HG03354 (cell line): ENCODE results near the gene MAPKBP1.
A peak's percentile ranks its signal among the peaks of the same experiment; 100 is the strongest.
"Not testable (repeated sequence)": the region's sequence is repeated elsewhere in the genome, so short reads cannot be mapped to it uniquely, and the experiment has no call there.

Source experiments
- ATAC-seq: cut with Tn5 transposase; IDR thresholded peaks from one replicate; pipeline ENCODE4 v1.9.1; 2021; ENCODE audit warnings: mild to moderate bottlenecking; ENCODE audit not compliant: unreplicated experiment, poor library complexity, severe bottlenecking

MAPKBP1 gene

DNA sequence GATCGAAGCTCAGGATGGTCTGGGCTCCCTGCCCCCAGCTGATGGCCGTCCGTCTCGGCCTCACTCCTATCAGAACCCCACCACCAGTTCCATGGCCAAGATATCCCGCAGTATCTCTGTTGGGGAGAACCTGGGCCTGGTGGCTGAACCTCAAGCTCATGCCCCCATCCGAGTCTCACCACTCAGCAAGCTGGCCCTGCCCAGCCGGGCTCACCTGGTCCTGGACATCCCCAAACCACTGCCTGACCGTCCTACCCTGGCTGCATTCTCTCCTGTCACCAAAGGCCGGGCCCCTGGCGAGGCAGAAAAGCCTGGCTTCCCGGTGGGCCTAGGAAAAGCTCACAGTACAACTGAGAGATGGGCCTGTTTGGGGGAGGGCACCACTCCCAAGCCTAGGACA lies 49.2 kb downstream of the MAPKBP1 start:
- no peak for ATAC-seq

DNA sequence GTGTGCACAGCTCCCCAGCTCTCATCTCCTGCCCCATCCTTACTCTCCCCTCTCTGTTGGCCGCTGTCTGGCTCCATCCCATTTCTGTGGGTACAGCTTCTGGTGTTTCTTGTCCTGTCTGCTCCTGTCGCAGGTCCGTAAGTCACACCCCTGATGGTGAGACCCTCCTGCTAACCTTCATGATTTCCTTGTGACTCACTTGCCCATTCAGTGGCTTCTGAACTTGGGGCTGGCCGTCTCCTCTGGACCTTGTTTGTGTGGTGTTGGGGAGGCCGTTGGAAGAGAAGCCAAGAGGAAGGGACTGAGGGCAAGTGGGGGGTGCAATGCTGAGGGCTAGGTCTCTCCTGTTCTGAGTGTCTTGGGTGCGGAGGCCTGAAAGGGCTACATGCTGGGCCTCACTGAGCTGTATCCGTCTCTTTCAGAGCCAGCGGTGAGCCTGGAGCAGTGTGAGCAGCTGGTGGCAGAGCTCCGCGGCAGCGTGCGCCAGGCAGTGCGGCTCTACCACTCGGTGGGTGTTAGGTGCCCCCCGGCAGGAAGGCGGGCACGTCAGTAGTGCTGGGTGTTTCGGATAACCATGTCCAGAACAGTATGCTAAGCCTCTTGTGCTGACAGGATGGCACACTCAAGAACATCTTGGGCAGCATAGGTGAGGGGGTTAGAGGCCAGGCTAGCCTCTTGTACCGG lies 49.9 kb downstream of the MAPKBP1 start:
- ATAC-seq, result no peak

DNA sequence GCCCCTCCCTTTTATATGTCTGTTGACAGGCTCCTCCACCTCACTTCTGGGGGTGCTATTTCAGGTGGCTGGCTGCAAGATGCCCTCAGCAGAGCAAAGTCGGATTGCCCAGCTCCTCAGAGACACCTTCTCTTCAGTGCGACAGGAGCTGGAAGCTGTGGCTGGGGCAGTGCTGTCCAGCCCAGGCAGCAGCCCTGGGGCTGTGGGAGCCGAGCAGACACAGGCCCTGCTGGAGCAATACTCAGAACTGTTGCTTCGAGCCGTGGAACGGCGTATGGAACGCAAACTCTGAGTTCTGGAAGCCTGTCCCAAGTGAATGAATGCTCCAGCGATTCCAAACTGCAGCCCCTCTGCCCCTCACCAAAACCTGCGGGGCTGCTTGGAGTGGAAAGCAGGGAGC lies 50.9 kb downstream of the MAPKBP1 start:
- ATAC-seq, result no peak

DNA sequence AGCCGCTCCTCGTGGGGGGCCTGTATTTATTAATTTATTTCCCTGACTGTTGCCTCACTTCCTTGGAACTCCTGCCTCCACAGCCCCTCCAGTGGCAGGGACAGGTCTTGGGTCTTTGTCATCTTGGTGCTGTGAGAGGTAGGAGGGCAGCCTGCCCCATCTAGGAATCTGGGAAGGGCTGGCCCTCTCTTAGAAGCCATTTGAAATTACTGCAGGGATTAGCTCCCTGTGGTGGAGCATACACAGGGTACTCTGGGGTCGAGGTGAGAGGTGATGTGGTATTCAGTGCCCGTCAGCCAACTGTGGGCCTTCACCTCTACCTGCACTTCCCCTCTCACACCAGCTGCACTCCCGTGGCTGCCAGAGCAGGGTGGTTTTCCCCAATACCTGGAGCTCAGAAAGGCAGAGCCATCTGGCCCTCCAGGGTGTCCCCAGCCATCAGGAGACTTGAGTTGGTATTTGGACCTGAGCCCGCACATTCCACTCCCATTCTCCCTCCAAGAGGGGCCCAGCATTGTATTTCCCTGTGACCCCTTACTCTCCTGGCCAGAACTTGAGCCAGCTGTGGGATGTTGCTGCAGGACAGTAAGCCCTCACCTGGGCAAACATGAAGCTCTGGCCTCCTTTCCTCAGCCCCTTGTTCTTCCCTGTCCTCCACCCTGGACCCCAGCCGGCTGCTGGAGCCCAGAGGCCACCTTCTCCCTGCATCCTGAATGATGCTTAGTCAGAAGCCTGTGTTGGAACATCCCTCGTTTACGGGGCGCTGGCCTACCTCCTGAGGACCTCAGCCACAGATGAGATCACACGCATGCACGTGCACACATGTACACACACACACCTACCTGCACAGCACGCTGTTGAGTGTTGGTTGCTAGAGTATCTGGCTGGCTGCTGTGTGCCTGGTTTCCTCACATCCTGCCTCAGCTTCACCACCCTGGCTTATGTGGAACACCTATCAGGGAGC lies 51.6 kb downstream of the MAPKBP1 start:
- ATAC-seq, result no peak

DNA sequence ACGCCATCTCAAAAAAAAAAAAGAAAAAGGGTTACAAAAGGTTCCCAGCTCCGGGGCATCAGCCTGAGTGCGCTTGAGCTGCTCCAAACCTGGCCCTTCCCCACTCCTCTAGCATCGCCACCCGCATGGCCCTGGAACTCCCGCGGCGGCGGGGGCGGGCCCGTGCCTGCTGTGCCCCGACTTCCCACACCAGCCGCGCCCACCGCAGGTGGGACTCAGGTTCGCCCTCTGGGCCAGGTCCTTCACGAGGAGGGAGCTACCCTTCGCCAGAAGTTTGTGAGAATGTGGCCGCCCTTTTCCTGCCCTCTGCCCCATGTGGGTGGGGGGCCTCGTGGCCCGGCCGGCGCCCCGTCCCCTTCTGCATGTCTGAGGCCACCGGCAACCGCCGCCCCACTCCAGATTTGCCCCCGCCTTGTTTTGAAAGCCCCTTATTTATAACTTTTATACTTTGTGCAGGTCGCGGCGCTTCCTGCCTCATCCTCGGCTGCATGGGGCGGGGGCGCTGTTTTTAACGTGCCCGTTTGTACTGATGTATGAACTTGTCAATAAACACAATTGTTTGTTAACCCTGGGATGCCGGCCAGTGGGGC lies 53.1 kb downstream of the MAPKBP1 start:
- ATAC-seq, result peak; percentile 15

DNA sequence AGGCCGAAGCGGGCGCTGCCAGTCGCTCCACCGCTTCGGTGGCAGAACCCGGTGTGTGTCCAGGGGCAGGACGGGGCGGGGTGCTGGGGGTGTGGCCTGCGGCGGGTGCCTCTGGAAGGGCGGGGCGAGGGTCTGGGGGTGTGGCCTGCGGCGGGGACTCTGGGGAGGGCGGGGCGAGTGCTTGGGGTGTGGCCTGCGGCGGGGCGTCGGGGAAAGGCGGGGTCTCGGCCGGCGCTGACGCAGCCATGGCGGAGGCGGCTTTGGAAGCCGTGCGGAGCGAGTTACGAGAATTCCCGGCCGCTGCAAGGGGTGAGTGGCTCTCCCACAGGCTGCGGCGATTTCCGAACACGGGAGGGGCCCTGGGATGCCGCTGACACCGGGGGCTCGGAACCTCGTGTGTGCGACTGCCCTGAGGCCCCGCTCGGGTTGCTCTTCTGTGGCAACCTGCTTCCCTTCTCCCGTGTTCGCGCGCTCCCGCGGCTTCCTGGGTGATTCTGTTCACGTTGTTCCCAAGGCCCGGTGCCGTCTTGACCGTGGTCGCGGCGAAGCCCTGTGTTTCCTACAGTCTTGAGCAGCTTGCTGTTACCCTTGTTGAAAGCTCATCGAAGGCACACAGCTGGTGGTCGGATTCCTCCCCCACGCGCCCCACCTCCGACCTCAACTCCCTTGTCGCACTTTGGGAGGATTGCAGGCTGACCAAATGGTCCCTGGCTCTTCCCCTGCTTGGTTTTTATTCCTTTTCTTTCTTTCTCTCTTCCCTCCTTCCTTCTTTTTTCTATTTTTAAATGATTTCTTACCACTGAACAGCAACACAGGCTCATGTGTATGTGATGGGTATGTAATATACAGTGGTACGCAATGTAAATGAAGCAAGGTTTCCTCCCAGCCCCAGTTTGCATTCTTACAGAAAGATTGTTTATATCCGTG lies 53.9 kb downstream of the MAPKBP1 start, which contains the start of gene JMJD7:
TSS of gene JMJD7 (plus strand) at position 213 of the 927 bp plus-strand sequence. CDS start at position 246, 33 bp downstream.
- ATAC-seq, result peak; percentile 69

DNA sequence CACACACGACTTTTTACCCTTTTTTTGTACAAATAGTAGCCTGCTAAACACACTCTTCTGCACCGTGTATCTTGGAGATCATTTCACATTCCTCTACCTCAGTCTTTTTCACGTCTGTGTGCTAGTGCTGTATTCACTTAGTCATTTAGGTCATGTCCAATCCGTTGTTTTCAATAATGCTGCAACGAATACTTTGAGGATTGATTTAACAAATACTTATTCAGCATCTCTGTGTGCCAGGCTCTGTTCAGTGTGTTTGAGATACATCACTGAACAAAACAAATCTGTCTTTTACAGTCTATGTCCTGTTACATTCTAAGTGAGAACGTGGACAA lies 54.5 kb downstream of the MAPKBP1 start:
- ATAC-seq, result no peak

DNA sequence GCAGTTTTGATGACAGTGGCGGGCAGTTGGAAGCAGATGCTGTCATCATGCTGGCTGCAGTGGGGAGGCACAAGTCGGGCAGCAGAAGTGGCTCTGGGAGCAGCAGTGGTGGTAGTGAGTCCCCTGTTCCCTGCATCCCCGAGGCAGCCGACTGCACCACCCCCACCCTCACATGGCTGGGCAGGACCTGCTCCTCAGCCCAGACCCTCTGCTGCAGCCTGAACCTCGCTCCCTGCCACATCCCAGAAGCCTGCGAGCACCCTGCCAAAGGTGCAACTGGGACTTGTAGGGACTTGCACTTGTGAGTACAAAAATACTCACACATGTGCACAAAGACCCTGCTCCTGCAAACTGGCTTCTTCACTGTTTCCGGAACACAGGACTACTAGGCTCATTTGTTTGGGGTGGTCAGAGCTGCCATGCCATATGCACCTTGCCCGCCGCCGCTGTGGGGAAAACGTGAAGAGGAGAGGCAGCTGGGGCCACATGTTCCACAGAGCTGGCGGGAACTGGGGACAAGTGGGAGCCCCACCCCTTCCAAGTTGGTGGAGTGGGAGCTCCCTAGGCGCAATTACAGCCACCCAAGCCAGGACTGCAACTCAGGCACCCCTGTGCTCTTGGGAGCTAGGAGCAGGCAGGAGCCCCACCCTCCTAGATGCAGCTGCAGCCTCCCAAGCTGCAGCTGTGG lies 55.8 kb downstream of the MAPKBP1 start:
- no peak for ATAC-seq

DNA sequence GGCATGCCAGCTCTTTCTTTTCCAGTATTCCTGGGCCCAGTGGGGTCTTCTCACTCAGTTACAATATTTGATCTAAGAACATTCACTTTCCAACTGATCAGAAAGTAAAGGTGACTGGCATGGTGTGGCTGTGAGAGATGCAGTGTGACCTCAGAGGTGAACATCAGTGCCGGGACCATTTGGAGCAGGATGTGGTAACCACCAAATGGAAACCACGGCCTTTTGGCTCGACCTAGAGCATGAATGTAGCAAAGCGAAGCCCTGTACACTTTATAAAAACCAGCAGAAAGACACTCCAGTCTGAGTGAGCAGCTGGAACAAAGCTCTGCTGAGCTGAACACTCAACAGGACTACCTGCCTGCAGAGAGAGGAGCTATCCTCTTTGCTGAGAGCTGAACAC lies 57.0 kb downstream of the MAPKBP1 start:
- ATAC-seq, result not testable (repeated sequence)

DNA sequence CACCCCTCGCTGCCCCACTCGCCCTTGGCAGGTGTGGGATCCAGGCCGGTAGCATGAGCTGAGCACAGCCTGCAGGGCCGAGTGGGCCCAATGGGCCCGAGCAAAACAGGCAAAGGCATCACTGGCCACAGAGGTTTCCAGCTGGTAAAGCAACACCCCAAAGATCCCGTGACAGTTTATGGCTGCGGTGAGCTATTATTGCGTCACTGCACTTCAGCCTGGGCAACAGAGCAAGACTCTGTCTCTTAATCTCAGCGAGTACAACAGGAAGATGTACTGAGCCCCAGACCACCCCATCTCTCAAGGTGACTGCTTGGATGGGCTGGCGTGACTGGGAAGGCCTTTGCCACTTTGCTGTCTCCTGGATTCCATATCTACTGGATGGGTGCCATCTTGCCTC lies 57.9 kb downstream of the MAPKBP1 start:
- no peak for ATAC-seq

DNA sequence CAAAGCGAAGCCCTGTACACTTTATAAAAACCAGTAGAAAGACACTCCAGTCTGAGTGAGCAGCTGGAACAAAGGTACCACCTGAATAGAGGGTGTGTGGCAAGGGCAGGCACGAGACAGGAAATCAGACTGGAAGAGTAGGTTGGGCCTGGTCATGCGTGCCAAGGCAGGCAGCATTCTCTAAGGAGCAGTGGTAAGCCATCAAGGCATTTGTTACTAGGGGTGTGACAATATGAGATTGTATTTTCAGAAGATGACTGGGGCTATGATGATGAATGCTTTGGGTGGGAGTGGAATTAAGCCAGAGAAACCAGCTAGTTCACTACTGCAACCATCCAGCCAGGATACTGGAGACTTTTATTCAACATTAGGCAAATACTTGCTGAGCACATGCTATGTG lies 58.6 kb downstream of the MAPKBP1 start:
- no peak for ATAC-seq

DNA sequence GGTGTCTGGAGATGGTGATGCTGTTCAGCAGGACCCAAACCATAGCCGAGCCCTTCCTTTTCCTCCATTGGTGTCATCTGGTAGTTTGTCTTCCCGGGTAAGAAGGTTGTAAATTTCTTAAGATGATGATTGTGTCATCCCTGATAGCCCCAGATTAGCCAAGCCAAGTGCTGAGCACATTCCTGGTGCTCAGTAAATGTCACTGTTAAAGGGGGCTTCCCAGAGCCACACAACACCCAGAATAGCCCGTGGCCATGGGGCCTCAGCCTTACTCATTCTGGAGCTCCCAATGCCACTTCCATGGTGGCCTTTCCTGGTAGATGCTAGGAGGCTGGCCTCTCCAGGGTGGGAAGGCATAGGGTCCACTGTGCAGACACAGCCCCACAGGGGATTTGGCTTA lies 59.8 kb downstream of the MAPKBP1 start:
- no peak for ATAC-seq

DNA sequence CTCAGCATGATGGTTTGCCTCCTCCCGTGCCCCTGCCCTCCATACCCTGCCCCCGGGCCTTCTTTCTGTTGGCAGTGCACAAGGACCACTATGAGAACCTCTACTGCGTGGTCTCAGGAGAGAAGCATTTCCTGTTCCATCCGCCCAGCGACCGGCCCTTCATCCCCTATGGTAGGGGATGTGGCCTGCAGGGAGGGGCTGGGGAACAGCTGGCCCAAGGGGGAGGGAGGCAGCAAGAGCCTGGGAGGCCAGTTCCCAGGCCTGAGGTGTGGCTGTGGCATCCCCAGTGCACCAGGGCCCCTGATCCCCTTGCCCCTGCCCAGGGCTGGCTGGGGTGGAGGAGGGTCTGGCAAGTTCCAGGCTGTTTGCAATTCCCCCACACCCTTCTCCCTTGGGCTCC lies 61.8 kb downstream of the MAPKBP1 start:
- no peak for ATAC-seq

DNA sequence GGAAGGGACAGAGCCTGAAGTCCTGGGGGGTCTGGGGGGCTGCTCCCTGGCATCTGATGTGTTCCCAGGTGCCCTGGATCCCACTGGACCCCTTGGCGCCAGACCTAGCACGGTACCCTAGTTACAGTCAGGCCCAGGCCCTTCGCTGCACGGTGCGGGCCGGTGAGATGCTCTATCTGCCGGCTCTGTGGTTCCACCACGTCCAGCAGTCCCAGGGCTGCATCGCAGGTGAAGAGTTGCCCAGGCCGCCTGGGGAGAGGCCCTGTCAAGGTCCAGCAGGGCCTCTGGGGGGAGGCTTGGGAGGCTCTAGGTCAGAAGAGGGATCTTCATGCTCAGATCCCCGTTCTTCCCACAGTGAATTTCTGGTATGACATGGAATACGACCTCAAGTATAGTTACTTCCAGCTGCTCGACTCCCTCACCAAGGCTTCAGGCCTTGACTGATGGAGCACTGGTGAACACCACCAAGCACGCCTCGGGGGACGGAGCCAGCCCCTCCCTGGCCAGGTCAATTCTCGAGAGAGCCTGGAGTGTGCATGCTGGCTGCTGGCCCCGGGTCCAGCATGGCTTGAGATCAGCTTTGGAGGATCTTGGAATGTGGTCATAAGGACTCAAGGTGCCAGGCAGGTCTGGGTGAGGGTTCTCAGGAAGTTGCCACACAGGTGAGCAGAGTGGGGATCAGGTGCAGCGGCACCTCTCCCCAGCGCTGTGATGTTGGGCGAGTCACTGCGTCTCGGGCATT lies 62.6 kb downstream of the MAPKBP1 start:
- ATAC-seq, result no peak

DNA sequence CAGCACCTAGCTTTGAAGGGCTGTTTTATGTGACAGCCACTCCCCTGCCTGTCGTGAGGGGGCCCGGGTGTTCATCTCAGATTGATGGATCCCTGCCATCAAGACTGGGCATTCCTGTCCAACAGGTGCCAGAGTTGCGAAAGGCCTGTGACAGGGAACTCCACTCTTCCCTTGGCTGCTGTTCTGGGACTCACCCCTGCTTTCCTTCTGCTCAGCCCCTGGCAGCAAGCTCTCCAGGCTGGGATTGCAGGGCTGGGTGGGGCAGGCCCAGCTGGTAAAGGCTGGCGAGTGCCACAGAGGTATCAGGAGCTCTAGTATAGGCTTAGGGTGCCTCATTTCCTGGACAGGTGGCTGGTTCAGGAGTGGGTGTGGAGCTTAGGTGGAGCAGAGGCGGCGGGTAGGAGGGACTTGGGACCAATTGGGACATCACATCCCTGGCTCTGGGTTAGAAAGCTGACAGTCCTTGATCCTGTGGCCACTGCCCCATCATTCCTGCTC lies 64.2 kb downstream of the MAPKBP1 start, which contains the start of gene PLA2G4B:
TSS of gene PLA2G4B (plus strand) at position 448 of the 498 bp plus-strand sequence. CDS start 67 bp downstream, outside the sequence.
- ATAC-seq, result no peak

DNA sequence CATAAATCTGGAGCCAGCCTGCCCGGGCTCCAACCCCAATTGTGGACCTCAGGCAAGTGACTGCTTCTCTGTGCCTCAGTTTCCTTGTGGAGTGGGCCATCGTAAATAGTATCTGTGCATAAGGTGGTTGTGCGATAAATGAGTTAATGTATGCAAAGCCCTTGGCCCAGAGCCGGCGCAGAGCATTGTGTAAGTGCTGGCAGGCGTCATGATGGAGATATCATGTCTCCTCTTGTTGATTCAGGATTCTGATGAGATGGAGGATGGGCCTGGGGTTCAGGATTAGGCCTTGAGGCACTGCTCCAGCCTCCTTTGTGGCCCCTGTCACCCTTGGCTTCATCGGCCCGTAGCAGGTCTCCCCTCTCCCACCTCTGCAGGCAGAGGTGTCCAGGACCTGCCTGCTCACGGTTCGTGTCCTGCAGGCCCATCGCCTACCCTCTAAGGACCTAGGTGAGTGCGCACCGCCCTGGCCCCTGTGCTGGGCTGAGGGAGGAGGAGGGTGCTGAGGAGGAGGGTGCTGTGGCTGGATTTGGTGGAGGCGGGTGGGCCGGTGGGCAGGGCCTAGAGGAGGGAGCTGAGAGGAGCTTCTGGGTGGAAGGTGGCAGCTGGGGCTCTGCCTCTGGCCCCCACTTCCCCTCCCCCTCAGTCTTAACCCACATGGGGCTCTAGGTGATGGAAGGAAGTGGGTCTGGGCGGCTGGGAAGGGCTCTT lies 65.7 kb downstream of the MAPKBP1 start:
- ATAC-seq, result no peak

DNA sequence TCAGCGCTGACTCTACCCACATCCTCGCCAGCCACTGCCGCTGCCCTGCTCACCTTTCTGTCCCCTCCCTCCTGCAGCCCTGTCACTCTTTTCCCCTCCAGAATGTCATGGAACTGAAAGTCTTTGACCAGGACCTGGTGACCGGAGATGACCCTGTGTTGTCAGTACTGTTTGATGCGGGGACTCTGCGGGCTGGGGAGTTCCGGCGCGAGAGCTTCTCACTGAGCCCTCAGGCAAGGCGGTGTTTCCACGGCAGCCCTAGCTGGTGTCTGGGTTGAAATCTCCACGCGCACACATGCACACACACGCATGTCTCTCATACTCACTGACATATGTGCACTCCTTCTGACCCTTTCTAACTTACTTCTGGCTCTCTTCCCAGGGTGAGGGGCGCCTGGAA lies 66.4 kb downstream of the MAPKBP1 start:
- no peak for ATAC-seq

DNA sequence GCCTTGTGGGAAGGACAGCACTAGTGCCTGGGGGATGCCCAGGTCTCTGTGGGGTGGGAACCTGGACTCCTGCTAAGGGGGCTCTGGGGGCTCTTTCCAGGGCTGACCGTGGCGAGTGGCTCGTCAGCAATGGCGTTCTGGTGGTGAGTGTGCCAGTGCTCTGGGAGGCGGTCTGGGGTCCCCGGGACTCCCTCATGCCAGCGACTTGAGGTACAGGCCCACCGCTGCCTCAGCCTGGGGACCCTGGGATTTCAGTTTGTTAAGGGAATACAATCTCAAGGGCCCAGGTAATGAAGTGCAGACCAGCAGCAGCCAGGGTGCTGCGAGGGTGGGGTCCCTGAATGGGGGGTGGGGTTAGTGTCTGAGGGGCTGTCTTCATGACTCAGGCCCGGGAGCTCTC lies 66.8 kb downstream of the MAPKBP1 start:
- no peak for ATAC-seq
